ENCODE data around the gene SKI. TPM values are rescaled to one million over a fixed set of nuclear protein-coding genes. Genes with fewer than 3 reads are reported as not detected.
A peak's percentile ranks its signal among the peaks of the same experiment; 100 is the strongest.

The SKI gene
- total and polyA plus RNA-seq, 2 of the 4 experiments (the other 2 are of a cell fraction), result 2.3 to 20.1 TPM

- Histone ChIP-seq H3K9me3 (ENCODE audit: control insufficient read depth, insufficient read depth, low read length) (no peaks in the 10 kb centered on the region), H2BK15ac (ENCODE audit: low read depth, low read length) (no peak overlapping the region), H4K20me1 (ENCODE audit: insufficient read depth, low read length) (peaks cover 100% of the 10 kb centered on the region), H3K4me1 (ENCODE audit: control insufficient read depth, insufficient read depth, low read length) (peaks cover 13% of the 10 kb centered on the region), H3K56ac (ENCODE audit: extremely low read depth, insufficient read depth, low read length) (no peak overlapping the region), H2BK120ac (ENCODE audit: low read depth, low read length) (no peak overlapping the region), H3K79me1 (ENCODE audit: low read depth in 1 of 2, low read length in 2 of 2) (peaks cover 15 to 60% of the 10 kb centered on the region in 2 experiments), H3K36me3 (ENCODE audit: control insufficient read depth, insufficient read depth, low read length) (peaks cover 15% of the 10 kb centered on the region; the same call in 1 of the 2 replicates), H3K18ac (ENCODE audit: low read depth, low read length) (peak overlapping the region; percentile 8; the same call in 1 of the 2 replicates), H3K14ac (replicated peaks; ENCODE audit: low read depth, low read length) (0 out of 2 replicates have a peak overlapping the region, but pooled peaks have one; percentile 58), H3K4me2 (ENCODE audit: low read depth, low read length) (no peak overlapping the region), H2BK5ac (ENCODE audit: low read depth, low read length, poor library complexity, severe bottlenecking) (peak overlapping the region; percentile 37), H3K23ac (ENCODE audit: low read depth, low read length) (no peak overlapping the region), H3K9me1 (ENCODE audit: insufficient read depth, low read length) (peaks cover 51% of the 10 kb centered on the region), H2BK20ac (ENCODE audit: low read depth, low read length) (no peak overlapping the region), H3K9ac (ENCODE audit: low read depth, low read length) (no peak overlapping the region), H3K27me3 (ENCODE audit: control insufficient read depth, insufficient read depth, low read length) (no peaks in the 10 kb centered on the region), H3K4me3 (ENCODE audit: insufficient read depth, low read depth, low read length) (no peak overlapping the region), H3K27ac (ENCODE audit: insufficient read depth, low read length) (no peak overlapping the region; the same call in 1 of the 2 replicates), H2AK9ac (replicated peaks; ENCODE audit: low read depth, low read length, poor library complexity) (no peak overlapping the region), H4K8ac (ENCODE audit: low read depth in 2 of 2, low read length in 2 of 2) (no peak overlapping the region; a peak in 1 of 4 replicates), H2AFZ (replicated peaks; ENCODE audit: low read length, poor library complexity) (no peak overlapping the region), H2AK5ac (ENCODE audit: low read depth, low read length) (peak overlapping the region; percentile 21; the same call in 1 of the 2 replicates), H4K91ac (ENCODE audit: insufficient read depth, low read depth, low read length) (no peak overlapping the region), H3K4ac (ENCODE audit: low read depth, low read length) (no peak overlapping the region), H4K5ac (ENCODE audit: low read depth, low read length) (no peak overlapping the region)
- DNase-seq (no peak), ATAC-seq (ENCODE audit: low read depth) (no peak)
- dilution Hi-C loops (cut with HindIII; ENCODE audit: low sequenced_read_pairs, unreplicated experiment), result no loop called here
- CTCF ChIA-PET, result no interaction called here
- BruUV-seq (replicated peaks), result no TSS peak
- intact Hi-C loops (cut with micrococcal nuclease), result no loop called here
- POLR2A ChIA-PET (ENCODE audit: unreplicated experiment), result no interaction called here
- WGBS, 2 experiments (ENCODE audit: extremely low coverage in 2 of 2, insufficient read length in 1 of 2), result 100% methylated on average over 2 of the region's 6 CpGs; no CpG with 5 or more reads in 1 of the 2 experiments
- in situ Hi-C loops (cut with MboI; ENCODE audit: low sequenced_read_pairs), result no loop called here
- TF ChIP-seq ELK1 (IDR thresholded peaks at IDR 0.05; ENCODE audit: borderline replicate concordance, low read depth, low read length) (no peak), FOS (IDR thresholded peaks at IDR 0.05; ENCODE audit: low read depth, low read length) (no peak), BHLHE40 (IDR thresholded peaks at IDR 0.05; ENCODE audit: low read depth, low read length) (no peak), CHD1 (IDR thresholded peaks at IDR 0.05; ENCODE audit: low read depth, low read length) (no peak), USF2 (IDR thresholded peaks at IDR 0.05; ENCODE audit: low read depth, low read length) (no peak), RFX5 (IDR thresholded peaks at IDR 0.05; ENCODE audit: low read depth, low read length) (no peak), SMC3 (IDR thresholded peaks at IDR 0.05; ENCODE audit: low read depth, low read length) (no peak)
Observed at GRCh38 chr1:2255047-2255419, 26.9 kb downstream of the SKI start.
